Loucy (cell line): ENCODE data around the gene DISP3.

ENCODE experiments used
- H2AFZ ChIP-seq: fragments of 200-600 bp; sonication (generic); 2 replicates; pipeline ENCODE4 v1.6.0; 2016; ENCODE audit warnings: antibody characterized with exemption, mild to moderate bottlenecking, low read length, moderate library complexity
- H3F3A ChIP-seq: fragments of 200-600 bp; 2 replicates; pipeline ENCODE4 v1.6.0; 2016; ENCODE audit warnings: antibody characterized with exemption, low read depth, mild to moderate bottlenecking
- H3K27me3 ChIP-seq: fragments of 200-600 bp; sonication (generic); 2 replicates; pipeline ENCODE4 v1.6.1; 2014; ENCODE audit warnings: low read length, mild to moderate bottlenecking; ENCODE audit not compliant: insufficient read depth, poor library complexity, severe bottlenecking
- H3K36me3 ChIP-seq: fragments of 200-600 bp; sonication (generic); 2 replicates; pipeline ENCODE4 v1.6.1; 2016; ENCODE audit warnings: low read length; ENCODE audit not compliant: insufficient read depth
- H3K4me1 ChIP-seq: fragments of 200-600 bp; sonication (generic); 2 replicates; pipeline ENCODE4 v1.5.1; 2014; ENCODE audit warnings: low read length, mild to moderate bottlenecking; ENCODE audit not compliant: insufficient read depth, poor library complexity, severe bottlenecking
- H3K4me2 ChIP-seq: fragments of 200-600 bp; sonication (generic); 2 replicates; pipeline ENCODE4 v1.6.0; 2014; ENCODE audit warnings: antibody characterized with exemption, low read length, low read depth, mild to moderate bottlenecking; ENCODE audit not compliant: poor library complexity, severe bottlenecking
- H3K4me3 ChIP-seq: fragments of 200-600 bp; sonication (generic); 2 replicates; pipeline ENCODE4 v1.5.1; 2014; ENCODE audit warnings: low read length, mild to moderate bottlenecking, mixed read lengths; ENCODE audit not compliant: poor library complexity, severe bottlenecking
- H3K79me2 ChIP-seq: fragments of 200-600 bp; sonication (generic); 2 replicates; pipeline ENCODE4 v1.6.1; 2014; ENCODE audit warnings: low read length; ENCODE audit not compliant: insufficient read depth
- H3K9ac ChIP-seq: fragments of 200-600 bp; sonication (generic); 2 replicates; pipeline ENCODE4 v1.6.0; 2014; ENCODE audit warnings: mild to moderate bottlenecking, low read depth, low read length, moderate library complexity; ENCODE audit not compliant: poor library complexity, severe bottlenecking
- H3K9me2 ChIP-seq: fragments of 200-600 bp; sonication (generic); replicated peaks from 2 replicates; pipeline ENCODE4 v1.6.1; 2016; ENCODE audit warnings: low read depth, low read length, mixed read lengths
- H3K9me3 ChIP-seq: fragments of 200-600 bp; sonication (generic); 2 replicates; pipeline ENCODE4 v1.6.1; 2014; ENCODE audit warnings: mild to moderate bottlenecking, antibody characterized with exemption, low read length, low read depth; ENCODE audit not compliant: insufficient read depth
- H4K20me1 ChIP-seq: fragments of 200-600 bp; sonication (generic); 2 replicates; pipeline ENCODE4 v1.6.0; 2014; ENCODE audit warnings: antibody characterized with exemption, low read length, mild to moderate bottlenecking; ENCODE audit not compliant: insufficient read depth, poor library complexity, severe bottlenecking
- CTCF ChIP-seq: fragments of 200-600 bp; sonication (generic); conservative IDR thresholded peaks from 2 replicates; pipeline ENCODE4 v1.5.1; 2014; ENCODE audit warnings: mild to moderate bottlenecking, antibody characterized with exemption, low read length
- EZH2phosphoT487 ChIP-seq: fragments of 200-600 bp; IDR thresholded peaks from 2 replicates; pipeline ENCODE4 v1.6.1; 2018; ENCODE audit warnings: antibody characterized with exemption, mild to moderate bottlenecking, moderate library complexity, borderline replicate concordance

Gene DISP3

GRCh38 chr1:11462224-11462923 is 16.6 kb upstream of the DISP3 start:
- no peaks in the 10 kb centered on the region for H3K36me3 ChIP-seq
- H3K4me3 ChIP-seq, result no peak overlapping the region
- no peaks in the 10 kb centered on the region for H3F3A ChIP-seq
- H3K9me3 ChIP-seq, result no peaks in the 10 kb centered on the region
- H3K79me2 ChIP-seq, result no peaks in the 10 kb centered on the region
- H3K4me2 ChIP-seq, result no peak overlapping the region
- TF ChIP-seq CTCF (no peak), EZH2phosphoT487 (no peak)
- H3K27me3 ChIP-seq, result no peaks in the 10 kb centered on the region
- no peak overlapping the region for H3K9ac ChIP-seq
- no peaks in the 10 kb centered on the region for H3K9me2 ChIP-seq
- H3K4me1 ChIP-seq, result no peaks in the 10 kb centered on the region
- no peaks in the 10 kb centered on the region for H4K20me1 ChIP-seq
- no peak overlapping the region for H2AFZ ChIP-seq

GRCh38 chr1:11463177-11463576 is 15.8 kb upstream of the DISP3 start:
- H3F3A ChIP-seq, result no peaks in the 10 kb centered on the region
- no peaks in the 10 kb centered on the region for H3K36me3 ChIP-seq
- no peaks in the 10 kb centered on the region for H3K4me1 ChIP-seq
- H4K20me1 ChIP-seq, result no peaks in the 10 kb centered on the region
- H3K9me2 ChIP-seq, result no peaks in the 10 kb centered on the region
- no peak overlapping the region for H3K4me3 ChIP-seq
- no peaks in the 10 kb centered on the region for H3K9me3 ChIP-seq
- H2AFZ ChIP-seq, result no peak overlapping the region
- H3K79me2 ChIP-seq, result no peaks in the 10 kb centered on the region
- H3K4me2 ChIP-seq, result no peak overlapping the region
- no peak overlapping the region for H3K9ac ChIP-seq
- H3K27me3 ChIP-seq, result no peaks in the 10 kb centered on the region
- TF ChIP-seq CTCF (no peak), EZH2phosphoT487 (no peak)

GRCh38 chr1:11465307-11465706 is 13.6 kb upstream of the DISP3 start:
- Histone ChIP-seq H4K20me1 (no peaks in the 10 kb centered on the region), H3K4me3 (no peak overlapping the region), H3F3A (no peaks in the 10 kb centered on the region), H3K4me2 (no peak overlapping the region), H3K9me3 (no peaks in the 10 kb centered on the region), H3K9me2 (no peaks in the 10 kb centered on the region), H3K27me3 (no peaks in the 10 kb centered on the region), H3K4me1 (no peaks in the 10 kb centered on the region), H3K9ac (no peak overlapping the region), H3K36me3 (no peaks in the 10 kb centered on the region), H2AFZ (no peak overlapping the region), H3K79me2 (no peaks in the 10 kb centered on the region)
- TF ChIP-seq CTCF, result no peak
- TF ChIP-seq EZH2phosphoT487, result no peak
